RKO (cell line): Measurements from ENCODE around the gene TEAD2.
"Not testable (repeated sequence)": the region's sequence is repeated elsewhere in the genome, so short reads cannot be mapped to it uniquely, and the experiment has no call there.

Experiments
- DNase-seq: peaks from one replicate; pipeline ENCODE4 v3.0.0-alpha.2; 2016; ENCODE audit warnings: low spot score

TEAD2 gene

GRCh38 chr19:49387936-49388372 is 25.7 kb upstream of the TEAD2 start, which contains the start of gene KASH5:
KASH5 (plus strand) TSS chr19:49388249; CDS start chr19:49390884, 2,635 bp downstream.
- DNase-seq, result no peak

DNA sequence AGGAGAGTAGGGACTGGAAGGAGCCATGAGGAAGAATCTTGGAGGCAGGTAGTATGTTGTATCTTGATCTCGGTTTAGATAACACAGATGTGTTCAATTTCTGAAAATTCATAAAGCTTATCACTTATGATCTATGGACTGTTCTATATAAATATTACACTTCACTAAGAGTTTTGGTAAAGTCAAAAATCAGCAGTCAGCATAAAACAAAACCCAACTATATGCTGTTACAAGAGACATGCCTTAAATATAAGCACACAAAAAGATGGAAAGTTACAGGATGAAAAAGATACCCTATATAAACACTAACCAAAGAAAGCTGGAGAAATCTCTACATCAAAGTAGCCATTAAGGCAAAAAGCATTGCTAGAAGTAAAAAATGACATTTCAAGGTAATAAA is 21.4 kb upstream of the TEAD2 start:
- DNase-seq, result no peak

DNA sequence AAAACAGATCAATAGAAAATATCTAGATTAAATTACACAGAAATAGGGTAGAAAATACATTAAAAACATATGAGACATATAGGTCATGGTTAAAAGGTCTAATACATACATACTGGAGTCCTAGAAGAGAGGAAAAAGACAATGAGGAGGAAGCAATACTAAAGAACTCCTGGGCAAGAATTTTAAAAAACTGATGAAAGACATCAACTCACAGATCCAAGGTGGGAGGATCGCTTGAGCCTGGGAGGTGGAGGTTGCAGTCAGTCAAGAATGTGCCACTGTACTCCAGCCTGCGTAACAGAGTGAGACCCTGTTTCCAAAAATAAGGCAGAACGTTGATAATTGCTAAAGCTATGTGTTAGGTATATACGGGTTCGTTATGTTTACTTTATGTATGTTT is 20.4 kb upstream of the TEAD2 start:
- DNase-seq, result no peak

DNA sequence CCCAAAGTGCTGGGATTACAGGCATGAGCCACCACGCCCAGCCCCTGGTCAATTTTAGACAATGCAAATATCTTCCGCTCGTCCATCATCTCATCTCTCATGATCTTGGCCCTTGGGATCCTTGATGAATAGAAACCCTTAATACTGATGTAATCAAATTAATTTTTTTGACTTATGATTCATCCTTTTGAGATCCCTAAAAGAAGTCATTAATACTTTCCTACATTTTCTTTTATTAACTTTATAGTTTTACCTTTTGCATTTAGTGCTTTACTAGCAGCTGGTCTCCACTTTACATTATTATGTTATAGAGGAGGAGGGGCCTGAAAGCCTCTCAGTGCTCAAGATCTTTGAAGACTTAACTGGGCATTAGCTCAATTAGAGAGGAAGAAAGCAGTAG is 18.2 kb upstream of the TEAD2 start:
- no peak for DNase-seq

- DNase-seq, result no peak
Observed at GRCh38 chr19:49378512-49378911, 16.3 kb upstream of the TEAD2 start.

GRCh38 chr19:49374665-49375434 is 12.6 kb upstream of the TEAD2 start:
- no peak for DNase-seq

DNA sequence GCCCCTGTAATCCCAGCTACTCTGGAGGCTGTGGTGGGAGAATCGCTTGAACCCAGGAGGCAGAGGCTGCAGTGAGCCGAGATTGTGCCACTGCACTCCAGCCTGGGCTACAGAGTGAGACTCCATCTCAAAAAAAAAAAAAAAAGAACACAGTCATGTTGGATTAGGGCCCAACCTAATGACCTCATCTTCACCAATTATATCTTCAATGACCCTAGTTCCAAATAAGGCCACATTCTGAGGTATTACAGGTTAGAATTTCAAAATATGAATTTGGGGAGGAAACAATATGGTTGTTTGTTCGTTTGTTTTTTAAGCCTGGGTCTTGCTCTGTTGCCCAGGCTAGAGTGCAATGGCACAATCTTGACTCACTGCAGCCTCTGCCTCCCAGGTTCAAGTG is 11.0 kb upstream of the TEAD2 start:
- not testable (repeated sequence) for DNase-seq

- DNase-seq, result no peak
Observed at GRCh38 chr19:49371184-49371583, 9.0 kb upstream of the TEAD2 start.

- DNase-seq, result no peak
Observed at GRCh38 chr19:49368711-49369358, 6.6 kb upstream of the TEAD2 start.

GRCh38 chr19:49366110-49366509 is 3.9 kb upstream of the TEAD2 start:
- no peak for DNase-seq

- DNase-seq, result no peak
Observed at GRCh38 chr19:49364083-49364737, 2.0 kb upstream of the TEAD2 start.

DNA sequence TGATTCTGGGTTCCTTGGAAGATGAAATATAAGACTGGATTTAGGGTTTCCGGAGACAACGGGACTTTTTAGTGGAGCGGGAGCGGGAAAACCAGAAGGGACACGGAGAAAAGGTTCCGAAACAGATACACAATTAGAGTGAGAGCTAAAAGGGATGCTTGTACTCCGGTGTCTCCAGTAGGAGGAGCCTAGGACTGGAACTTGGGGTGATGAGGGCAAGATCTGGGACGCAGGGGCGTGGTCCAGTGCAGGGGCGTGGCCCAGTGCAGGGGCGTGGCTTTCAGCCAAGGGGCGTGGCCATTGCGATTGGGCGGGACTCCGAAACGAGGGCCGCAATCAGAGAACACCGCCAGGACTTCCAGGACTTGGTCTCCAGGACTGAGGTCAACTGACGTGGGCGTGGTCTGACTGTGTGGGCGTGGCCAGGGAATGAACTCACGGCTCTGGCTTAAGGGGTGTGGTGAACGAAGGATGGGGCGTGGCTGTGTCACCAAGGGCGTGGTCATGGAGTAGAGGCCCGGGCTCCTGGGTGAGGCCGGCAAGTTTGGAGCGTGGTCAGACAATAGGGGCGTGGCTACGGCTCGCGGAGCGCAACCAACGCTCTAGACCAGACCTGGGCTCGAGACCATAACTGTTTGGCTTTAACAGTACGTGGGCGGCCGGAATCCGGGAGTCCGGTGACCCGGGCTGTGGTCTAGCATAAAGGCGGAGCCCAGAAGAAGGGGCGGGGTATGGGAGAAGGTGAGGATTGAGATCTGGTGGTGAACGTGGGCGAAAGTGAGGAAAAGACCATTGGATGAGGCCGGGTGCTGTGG is 1.3 kb upstream of the TEAD2 start, which contains the start of gene DKKL1:
Gene DKKL1, plus strand, starts transcription at position 610 of the 815 bp plus-strand sequence. Its CDS starts 122 bp downstream, at position 732.
- DNase-seq, result peak; percentile 98

DNA sequence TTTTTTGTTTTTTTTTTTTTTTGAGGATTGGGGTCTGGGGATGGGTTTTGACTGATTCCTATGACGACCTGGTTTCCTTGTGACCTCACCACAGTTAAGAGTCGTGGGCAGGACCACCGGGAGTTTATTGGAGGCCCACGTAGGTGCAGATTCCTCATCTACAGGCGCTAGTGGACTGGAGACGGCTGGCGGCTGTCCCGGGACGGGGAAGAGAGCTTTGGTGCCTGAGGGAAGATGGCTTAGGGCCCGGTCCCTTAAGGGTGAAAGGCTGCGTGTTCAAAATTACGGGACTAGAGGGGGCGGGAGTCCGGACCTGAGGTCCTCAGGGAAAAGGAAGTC is 682 bp upstream of the TEAD2 start:
- no peak for DNase-seq

DNA sequence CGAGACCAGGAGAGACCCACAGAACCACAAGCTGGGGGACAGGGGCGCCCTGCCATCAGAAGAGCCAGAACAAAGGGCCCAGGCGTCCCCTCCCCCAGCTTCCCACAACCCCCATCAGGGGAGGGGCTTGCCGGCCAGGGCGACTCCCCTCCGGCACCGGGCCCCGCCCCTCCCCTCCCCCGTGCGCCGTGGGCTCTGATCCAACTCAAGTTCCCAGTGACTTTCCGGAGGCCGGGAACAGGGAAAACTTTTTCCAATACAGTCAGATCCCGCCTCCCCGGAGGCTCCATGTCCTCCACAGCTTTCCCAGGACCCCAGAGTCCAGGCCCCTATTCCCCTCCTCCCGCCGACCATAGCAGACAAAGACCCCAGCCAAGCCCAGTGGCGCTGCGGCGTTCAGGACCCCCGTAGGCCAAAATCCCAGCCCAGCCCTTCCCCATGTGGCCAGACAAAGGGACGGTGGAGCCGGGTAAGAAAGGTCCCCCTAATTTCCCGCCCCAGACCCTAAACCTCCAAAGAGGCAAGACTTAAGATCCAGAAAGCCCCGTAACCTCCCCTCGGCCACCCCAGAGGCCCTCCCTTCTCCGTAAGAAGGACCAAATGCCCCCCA is 673 bp downstream of the TEAD2 start:
- DNase-seq, result peak; percentile 76

DNA sequence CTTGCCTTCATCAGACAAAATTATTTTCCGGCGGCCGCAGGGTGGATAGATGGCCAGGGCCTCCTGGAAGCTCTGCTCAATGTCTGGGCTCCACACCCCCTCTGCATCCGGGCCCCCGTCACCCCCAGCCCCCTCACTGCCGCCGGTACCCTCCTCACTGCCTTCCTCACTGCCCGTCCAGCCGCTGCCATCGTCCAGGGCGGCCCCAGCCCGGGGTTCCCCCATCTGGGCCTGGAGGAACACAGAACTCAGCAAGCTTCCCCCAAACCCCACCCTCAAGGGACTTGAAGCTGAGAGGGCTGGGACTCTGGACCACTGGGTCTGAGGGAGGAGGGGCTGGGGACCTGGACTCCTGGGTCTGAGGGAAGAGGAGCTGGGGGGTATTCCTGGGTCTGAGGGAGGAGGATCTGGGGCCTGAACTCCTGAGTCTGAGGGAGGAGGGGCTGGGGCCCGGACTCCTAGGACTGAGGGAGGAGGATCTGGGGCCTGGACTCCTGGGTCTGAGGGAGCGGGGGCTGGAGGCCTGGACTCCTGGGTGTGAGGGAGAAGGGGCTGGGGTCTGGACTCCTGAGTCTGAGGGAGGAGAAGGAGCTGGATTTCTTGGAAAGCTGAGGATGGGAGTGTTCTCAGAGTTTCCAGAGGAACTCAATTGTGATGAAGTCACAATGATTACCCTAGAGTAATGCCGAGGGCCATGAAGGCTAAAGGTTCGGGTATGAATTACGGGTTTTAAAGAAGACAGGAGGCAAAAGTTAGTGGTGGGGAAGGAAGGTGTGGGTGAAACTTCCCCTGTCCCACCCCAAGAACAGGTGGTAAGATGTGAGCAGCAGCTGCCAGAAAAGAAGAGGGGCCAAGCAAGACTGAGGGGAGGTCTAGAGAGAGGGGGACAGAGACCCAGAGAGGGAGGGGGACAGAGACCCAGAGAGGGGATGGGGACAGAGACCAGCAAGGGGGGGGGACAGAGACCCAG is 2.1 kb downstream of the TEAD2 start:
- no peak for DNase-seq

GRCh38 chr19:49357186-49357585 is 5.0 kb downstream of the TEAD2 start:
- DNase-seq, result no peak

- DNase-seq, result no peak
Observed at GRCh38 chr19:49356382-49356781, 5.8 kb downstream of the TEAD2 start.

- no peak for DNase-seq
Observed at GRCh38 chr19:49355909-49356353, 6.3 kb downstream of the TEAD2 start.

DNA sequence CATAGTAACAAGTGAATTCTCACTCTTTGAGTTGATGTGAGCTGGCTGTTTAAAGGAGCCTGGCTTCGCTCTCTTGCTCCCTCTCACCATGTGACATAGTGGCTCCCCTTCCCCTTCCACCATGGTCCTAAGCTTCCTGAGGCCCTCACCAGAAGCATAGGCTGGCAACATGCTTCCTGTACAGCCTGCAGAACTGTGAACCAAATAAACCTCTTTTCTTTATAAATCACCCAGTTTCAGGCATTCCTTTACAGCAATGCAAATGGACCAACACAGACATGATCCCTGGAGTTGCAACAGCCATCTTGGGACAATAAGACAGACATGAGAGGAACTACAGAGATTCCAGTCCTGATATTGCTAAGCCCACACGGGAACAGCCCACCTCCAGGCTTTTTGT is 12.6 kb downstream of the TEAD2 start:
- no peak for DNase-seq
